Adipocyte (in vitro differentiated cells): ENCODE measurements around the gene ULK4.

Experiments
- DNase-seq: peaks from one replicate; pipeline ENCODE4 v3.0.0-alpha.2; 2015; ENCODE audit warnings: low read depth
- H3K27me3 ChIP-seq: replicated peaks from 2 replicates; pipeline ENCODE4 v1.7.0; 2013; ENCODE audit warnings: mild to moderate bottlenecking, low read length, moderate library complexity; ENCODE audit not compliant: control insufficient read depth, insufficient read depth
- H3K36me3 ChIP-seq: 2 replicates; pipeline ENCODE4 v1.7.0; 2013; ENCODE audit warnings: low read length, mild to moderate bottlenecking, moderate library complexity; ENCODE audit not compliant: control insufficient read depth, insufficient read depth, severe bottlenecking
- H3K4me1 ChIP-seq: 2 replicates; pipeline ENCODE4 v1.7.0; 2013; ENCODE audit warnings: mild to moderate bottlenecking, low read length, moderate library complexity; ENCODE audit not compliant: control insufficient read depth, insufficient read depth
- H3K4me3 ChIP-seq: 2 replicates; pipeline ENCODE4 v1.7.0; 2013; ENCODE audit warnings: mild to moderate bottlenecking, low read length, moderate library complexity
- H3K9ac ChIP-seq: 2 replicates; pipeline ENCODE4 v1.7.0; 2013; ENCODE audit warnings: mild to moderate bottlenecking, low read length, moderate library complexity
- H3K9me3 ChIP-seq: 2 replicates; pipeline ENCODE4 v1.7.0; 2013; ENCODE audit warnings: mild to moderate bottlenecking, low read length, moderate library complexity; ENCODE audit not compliant: control insufficient read depth

ULK4 gene

GRCh38 chr3:41627477-41628087, 334.3 kb downstream of the ULK4 start:
- no peak overlapping the region for H3K4me3 ChIP-seq
- peaks cover 5% of the 10 kb centered on the region for H3K4me1 ChIP-seq
- H3K9ac ChIP-seq, result no peak overlapping the region
- no peaks in the 10 kb centered on the region for H3K27me3 ChIP-seq
- H3K36me3 ChIP-seq, result no peaks in the 10 kb centered on the region
- no peaks in the 10 kb centered on the region for H3K9me3 ChIP-seq
- DNase-seq, result no peak

DNA sequence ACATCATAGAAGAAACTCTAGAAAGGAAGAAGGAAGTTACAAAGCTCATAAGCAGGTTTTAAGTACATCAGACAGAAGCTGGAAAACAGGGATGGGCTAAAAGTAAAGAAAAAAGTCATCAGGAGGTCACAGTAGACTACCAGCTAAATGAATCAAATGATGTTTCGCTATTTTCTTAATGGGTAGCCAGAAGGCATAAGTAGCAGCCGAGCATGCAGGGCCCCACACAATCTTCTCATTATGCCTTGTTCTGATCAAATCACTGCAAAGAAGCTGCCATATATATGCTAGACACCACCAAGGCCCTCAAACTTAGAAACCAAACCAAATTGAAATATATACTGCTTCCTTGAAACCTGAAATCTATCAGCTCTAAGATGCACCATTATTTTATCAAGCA, 349.1 kb downstream of the ULK4 start:
- no peak overlapping the region for H3K9ac ChIP-seq
- DNase-seq, result no peak
- H3K9me3 ChIP-seq, result no peaks in the 10 kb centered on the region
- no peaks in the 10 kb centered on the region for H3K36me3 ChIP-seq
- H3K4me1 ChIP-seq, result no peaks in the 10 kb centered on the region
- H3K4me3 ChIP-seq, result no peak overlapping the region
- H3K27me3 ChIP-seq, result no peaks in the 10 kb centered on the region

DNA sequence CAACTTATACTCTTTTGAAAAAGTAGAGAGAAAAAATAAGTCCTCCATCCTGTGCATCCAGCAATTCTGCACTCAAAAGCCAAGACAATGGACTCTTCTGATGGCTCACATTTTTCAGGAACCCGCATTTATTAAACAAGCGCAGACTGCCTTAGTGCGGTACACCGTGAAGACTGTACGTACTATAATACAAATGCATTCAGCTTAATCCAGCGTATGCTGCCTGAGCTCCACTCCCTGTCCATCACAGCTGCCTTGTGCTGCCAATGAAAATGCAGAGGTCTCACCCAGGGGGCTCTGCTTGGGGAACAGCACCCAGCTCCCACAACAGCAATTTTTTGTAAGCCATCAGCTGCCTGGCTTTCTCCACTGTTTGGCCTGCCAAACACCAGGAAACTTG, 350.9 kb downstream of the ULK4 start:
- no peaks in the 10 kb centered on the region for H3K36me3 ChIP-seq
- no peaks in the 10 kb centered on the region for H3K27me3 ChIP-seq
- H3K4me3 ChIP-seq, result no peak overlapping the region
- no peaks in the 10 kb centered on the region for H3K4me1 ChIP-seq
- no peak for DNase-seq
- H3K9ac ChIP-seq, result no peak overlapping the region
- H3K9me3 ChIP-seq, result no peaks in the 10 kb centered on the region

GRCh38 chr3:41608347-41608746, 353.6 kb downstream of the ULK4 start:
- no peaks in the 10 kb centered on the region for H3K9me3 ChIP-seq
- no peaks in the 10 kb centered on the region for H3K27me3 ChIP-seq
- no peak for DNase-seq
- H3K4me1 ChIP-seq, result no peaks in the 10 kb centered on the region
- no peaks in the 10 kb centered on the region for H3K36me3 ChIP-seq
- no peak overlapping the region for H3K9ac ChIP-seq
- H3K4me3 ChIP-seq, result no peak overlapping the region

- H3K4me3 ChIP-seq, result no peak overlapping the region
- no peak overlapping the region for H3K9ac ChIP-seq
- H3K9me3 ChIP-seq, result no peaks in the 10 kb centered on the region
- H3K36me3 ChIP-seq, result no peaks in the 10 kb centered on the region
- H3K4me1 ChIP-seq, result peaks cover 10% of the 10 kb centered on the region
- H3K27me3 ChIP-seq, result no peaks in the 10 kb centered on the region
- DNase-seq, result no peak
Measured at GRCh38 chr3:41603807-41604206, 358.1 kb downstream of the ULK4 start.

DNA sequence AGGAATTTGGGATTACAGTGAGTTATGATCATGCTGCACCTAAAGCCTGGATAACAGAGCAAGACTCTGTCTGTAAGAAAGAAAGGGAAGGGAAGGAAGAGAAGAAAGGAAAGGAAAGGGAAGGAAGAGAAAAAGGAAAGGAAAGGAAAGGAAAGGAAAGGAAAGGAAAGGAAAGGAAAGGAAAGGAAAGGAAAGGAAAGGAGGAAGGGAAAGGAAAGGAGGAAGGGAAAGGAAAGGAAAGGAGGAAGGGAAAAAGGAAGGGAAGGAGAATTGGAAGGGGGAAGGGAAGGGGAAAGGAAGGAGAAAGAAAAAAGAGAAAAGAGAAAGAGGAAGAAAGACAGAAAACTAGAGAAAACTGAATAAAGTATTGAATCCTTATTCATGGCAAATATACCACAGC, 359.8 kb downstream of the ULK4 start:
- Histone ChIP-seq H3K9ac (no peak overlapping the region), H3K4me1 (peaks cover 17% of the 10 kb centered on the region), H3K36me3 (no peaks in the 10 kb centered on the region), H3K27me3 (no peaks in the 10 kb centered on the region), H3K4me3 (no peak overlapping the region), H3K9me3 (no peaks in the 10 kb centered on the region)
- DNase-seq, result no peak

- DNase-seq, result no peak
- Histone ChIP-seq H3K27me3 (no peaks in the 10 kb centered on the region), H3K4me1 (peaks cover 17% of the 10 kb centered on the region), H3K9me3 (no peaks in the 10 kb centered on the region), H3K4me3 (no peak overlapping the region), H3K9ac (no peak overlapping the region), H3K36me3 (no peaks in the 10 kb centered on the region)
Measured at GRCh38 chr3:41601404-41601987, 360.4 kb downstream of the ULK4 start.

- no peak overlapping the region for H3K4me3 ChIP-seq
- peak; percentile 20 for DNase-seq
- H3K36me3 ChIP-seq, result no peaks in the 10 kb centered on the region
- no peaks in the 10 kb centered on the region for H3K9me3 ChIP-seq
- H3K4me1 ChIP-seq, result peaks cover 20% of the 10 kb centered on the region
- no peak overlapping the region for H3K9ac ChIP-seq
- no peaks in the 10 kb centered on the region for H3K27me3 ChIP-seq
Measured at GRCh38 chr3:41600616-41601015, 361.3 kb downstream of the ULK4 start.

GRCh38 chr3:41599127-41599484, 362.8 kb downstream of the ULK4 start:
- peaks cover 20% of the 10 kb centered on the region for H3K4me1 ChIP-seq
- no peak overlapping the region for H3K4me3 ChIP-seq
- DNase-seq, result no peak
- H3K27me3 ChIP-seq, result no peaks in the 10 kb centered on the region
- H3K9me3 ChIP-seq, result no peaks in the 10 kb centered on the region
- H3K9ac ChIP-seq, result no peak overlapping the region
- no peaks in the 10 kb centered on the region for H3K36me3 ChIP-seq

GRCh38 chr3:41598402-41599126, 363.3 kb downstream of the ULK4 start:
- Histone ChIP-seq H3K27me3 (no peaks in the 10 kb centered on the region), H3K4me1 (peaks cover 20% of the 10 kb centered on the region), H3K9me3 (no peaks in the 10 kb centered on the region), H3K9ac (no peak overlapping the region), H3K4me3 (no peak overlapping the region), H3K36me3 (no peaks in the 10 kb centered on the region)
- DNase-seq, result no peak

GRCh38 chr3:41593774-41594173, 368.1 kb downstream of the ULK4 start:
- H3K9ac ChIP-seq, result no peak overlapping the region
- H3K36me3 ChIP-seq, result no peaks in the 10 kb centered on the region
- peaks cover 15% of the 10 kb centered on the region for H3K4me1 ChIP-seq
- no peak for DNase-seq
- H3K4me3 ChIP-seq, result no peak overlapping the region
- H3K9me3 ChIP-seq, result no peaks in the 10 kb centered on the region
- H3K27me3 ChIP-seq, result no peaks in the 10 kb centered on the region
